Astrocyte of the spinal cord (primary cell): ENCODE data around the gene MYL3.

Source experiments
- DNase-seq: peaks from one replicate; pipeline ENCODE4 v3.0.0; 2011; ENCODE audit warnings: low read depth, low spot score
- H3K4me3 ChIP-seq: 2 replicates; pipeline ENCODE4 v1.5.1; 2011; ENCODE audit warnings: low read depth, mild to moderate bottlenecking, low read length, moderate library complexity
- in situ Hi-C: cut with HindIII; loops from 2 replicates; pipeline ENCODE4 v1.10.0; 2017; ENCODE audit warnings: low sequenced_read_pairs
- TF ChIP-seq, protein P1 (sequence below): IDR thresholded peaks from 2 replicates; pipeline ENCODE4 v1.5.1; 2012; ENCODE audit warnings: low read depth, mild to moderate bottlenecking, low read length, inconsistent platforms

Gene MYL3

GRCh38 chr3:46866720-46867549, 3.7 kb upstream of the MYL3 start:
- TF ChIP-seq, protein P1, sequence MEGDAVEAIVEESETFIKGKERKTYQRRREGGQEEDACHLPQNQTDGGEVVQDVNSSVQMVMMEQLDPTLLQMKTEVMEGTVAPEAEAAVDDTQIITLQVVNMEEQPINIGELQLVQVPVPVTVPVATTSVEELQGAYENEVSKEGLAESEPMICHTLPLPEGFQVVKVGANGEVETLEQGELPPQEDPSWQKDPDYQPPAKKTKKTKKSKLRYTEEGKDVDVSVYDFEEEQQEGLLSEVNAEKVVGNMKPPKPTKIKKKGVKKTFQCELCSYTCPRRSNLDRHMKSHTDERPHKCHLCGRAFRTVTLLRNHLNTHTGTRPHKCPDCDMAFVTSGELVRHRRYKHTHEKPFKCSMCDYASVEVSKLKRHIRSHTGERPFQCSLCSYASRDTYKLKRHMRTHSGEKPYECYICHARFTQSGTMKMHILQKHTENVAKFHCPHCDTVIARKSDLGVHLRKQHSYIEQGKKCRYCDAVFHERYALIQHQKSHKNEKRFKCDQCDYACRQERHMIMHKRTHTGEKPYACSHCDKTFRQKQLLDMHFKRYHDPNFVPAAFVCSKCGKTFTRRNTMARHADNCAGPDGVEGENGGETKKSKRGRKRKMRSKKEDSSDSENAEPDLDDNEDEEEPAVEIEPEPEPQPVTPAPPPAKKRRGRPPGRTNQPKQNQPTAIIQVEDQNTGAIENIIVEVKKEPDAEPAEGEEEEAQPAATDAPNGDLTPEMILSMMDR = peak; percentile 89
- H3K4me3 ChIP-seq = no peak overlapping the region
- no peak for DNase-seq
- in situ Hi-C loops = no loop called here

DNA sequence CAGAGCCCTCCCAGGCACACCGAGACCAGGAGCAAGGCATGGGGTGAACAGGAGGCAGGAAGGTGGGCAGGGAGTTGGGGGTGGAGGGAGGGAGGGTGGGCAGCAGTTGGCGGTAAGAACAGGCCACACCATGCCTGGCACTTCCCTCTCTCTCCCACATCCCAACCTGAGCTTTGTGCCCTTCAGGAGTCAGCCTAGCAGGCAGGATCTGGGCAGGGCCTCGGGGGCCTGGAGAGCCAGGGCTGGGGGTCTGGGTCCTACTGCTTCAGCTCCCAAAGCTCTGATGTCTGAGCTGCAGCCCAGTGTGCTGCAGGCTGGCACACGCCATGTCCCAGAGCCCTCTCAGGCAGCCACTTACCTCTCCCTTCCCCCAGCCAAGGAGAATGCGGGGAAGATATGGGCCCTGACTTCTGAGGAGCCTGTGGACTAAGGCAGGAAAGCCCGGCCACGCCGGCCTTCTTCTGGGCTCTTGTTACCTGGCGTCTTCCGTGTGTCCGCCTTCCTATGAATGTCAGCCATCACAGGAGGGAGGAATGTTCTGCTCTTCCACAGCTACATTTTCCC, 2.9 kb upstream of the MYL3 start:
- no peak for DNase-seq
- in situ Hi-C loops = no loop called here
- H3K4me3 ChIP-seq = no peak overlapping the region
- TF ChIP-seq, protein P1 = no peak

GRCh38 chr3:46865546-46865945, 2.3 kb upstream of the MYL3 start:
- no peak overlapping the region for H3K4me3 ChIP-seq
- in situ Hi-C loops = no loop called here
- TF ChIP-seq, protein P1 = no peak
- no peak for DNase-seq

DNA sequence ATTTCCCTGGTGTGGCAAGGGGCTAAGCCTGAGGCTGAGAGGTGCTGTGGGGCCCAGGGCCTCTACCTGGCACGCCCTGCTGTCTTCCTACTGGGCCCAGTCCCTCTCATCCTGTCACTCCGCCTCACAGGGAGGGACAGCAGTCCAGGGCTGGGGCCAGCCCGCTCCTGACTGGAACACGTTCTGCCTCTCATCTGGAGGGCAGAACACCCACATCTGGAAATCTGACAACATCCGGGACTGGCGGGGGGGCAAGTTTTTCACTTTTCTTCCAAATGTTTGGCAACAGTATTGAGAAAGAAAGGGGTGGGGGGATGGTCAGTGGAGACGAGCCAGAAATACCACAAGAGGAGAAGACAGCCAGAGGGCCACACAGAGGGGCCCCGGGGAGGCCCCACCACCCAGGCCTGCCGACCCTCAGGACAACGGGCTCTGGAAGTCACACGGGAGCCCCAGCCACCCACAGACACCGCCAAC, 1.8 kb upstream of the MYL3 start:
- in situ Hi-C loops = no loop called here
- H3K4me3 ChIP-seq = no peak overlapping the region
- TF ChIP-seq, protein P1 = no peak
- DNase-seq = no peak

DNA sequence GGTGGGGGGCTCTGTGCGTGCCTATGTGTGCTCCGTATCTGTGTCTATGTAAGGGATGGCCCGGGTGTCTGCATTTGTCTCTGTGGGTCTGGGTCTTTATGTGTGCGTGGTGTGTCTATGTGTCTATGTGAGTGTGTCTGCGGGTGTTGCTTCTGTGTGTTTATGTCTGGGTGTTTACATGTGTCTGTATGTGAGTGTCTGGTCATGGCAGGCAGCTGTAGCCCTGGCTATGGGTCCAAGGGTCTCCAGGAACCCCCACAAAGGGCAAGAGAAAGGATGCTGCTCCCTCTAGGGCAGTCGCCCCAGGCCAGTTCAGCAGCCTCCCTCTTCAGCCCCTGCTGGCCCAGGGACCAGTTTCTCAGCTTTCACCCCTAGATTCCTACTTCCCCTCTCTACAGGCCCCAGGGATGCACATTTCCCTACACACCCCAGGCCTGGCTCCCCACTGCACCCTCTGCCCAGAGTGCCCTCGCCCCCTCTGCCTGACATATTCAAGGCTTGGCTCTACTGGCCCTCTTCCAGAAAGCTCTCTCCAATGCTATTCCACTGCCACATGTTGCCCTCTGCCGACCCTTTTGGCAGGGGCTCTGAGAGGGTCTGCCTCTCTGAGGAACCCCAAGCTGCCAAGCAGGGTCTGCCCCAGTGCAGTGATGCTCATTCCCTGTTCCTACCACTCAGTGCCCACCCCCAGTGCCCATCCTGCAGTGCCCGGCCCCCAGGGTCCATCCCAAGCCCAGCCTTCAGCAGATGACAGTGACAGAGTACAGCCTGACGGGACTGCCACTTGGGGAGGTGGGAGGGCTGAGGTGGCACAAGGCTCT, 1.0 kb upstream of the MYL3 start:
- H3K4me3 ChIP-seq = no peak overlapping the region
- in situ Hi-C loops = no loop called here

More for the DNA sequence above, 1.0 kb upstream of the MYL3 start:
- TF ChIP-seq, protein P1 = no peak
- DNase-seq = no peak
